SK-N-SH (cell line): ENCODE measurements around the gene FMNL2. TPM values are rescaled to one million over a fixed set of nuclear protein-coding genes. Genes with fewer than 3 reads are reported as not detected.

Experiments
- CTCF ChIA-PET: fragments of 300-600, 350-600 bp; formaldehyde crosslinking; extraction: SDS; loops from one replicate; lab custom pipeline; 2021; lab: Yijun Ruan, JAX
- POLR2A ChIA-PET: fragments of 350-600 bp; sonication (Branson Sonifier 250); formaldehyde crosslinking; extraction: SDS; loops from one replicate; lab custom pipeline; 2020; ENCODE audit warnings: antibody characterized with exemption, inconsistent platforms; lab: Yijun Ruan, JAX
- DNase-seq: peaks from one replicate; pipeline ENCODE4 v3.0.0; 2012
- H2AFZ ChIP-seq: fragments of 200-600 bp; sonication (generic); 2 replicates; pipeline ENCODE4 v1.8.1; 2016; ENCODE audit warnings: antibody characterized with exemption, mild to moderate bottlenecking, low read depth
- H3F3A ChIP-seq: fragments of 200-600 bp; sonication (generic); replicated peaks from 2 replicates; pipeline ENCODE3; 2016; ENCODE audit warnings: antibody characterized with exemption, mild to moderate bottlenecking; ENCODE audit not compliant: insufficient read depth
- H3K27ac ChIP-seq, 2 experiments: fragments of 200-500 bp in 1 of 2; fragments of 200-600 bp in 1 of 2; sonication (Bioruptor generic) in 1 of 2; sonication (generic), shearing (Covaris generic) in 1 of 2; 2 replicates each; pipeline versions ENCODE4 v1.5.1 to v1.6.1; 2014 to 2016; ENCODE audit warnings: low read depth in 2 of 2, inconsistent platforms in 1 of 2, low read length in 1 of 2, mild to moderate bottlenecking in 1 of 2, mixed read lengths in 1 of 2
- H3K27me3 ChIP-seq: fragments of 200-600 bp; sonication (generic), shearing (Covaris generic); 2 replicates; pipeline ENCODE4 v1.6.1; 2016; ENCODE audit warnings: mixed run types; ENCODE audit not compliant: insufficient read depth
- H3K36me3 ChIP-seq, 2 experiments: fragments of 200-500 bp in 1 of 2; fragments of 200-600 bp in 1 of 2; sonication (Bioruptor generic) in 1 of 2; sonication (generic) in 1 of 2; replicated peaks in 1 of 2; 2 replicates each; pipeline versions ENCODE3 to v1.5.1; 2014 to 2016; ENCODE audit warnings: low read length in 1 of 2, mild to moderate bottlenecking in 1 of 2; ENCODE audit not compliant: insufficient read depth in 2 of 2, control insufficient read depth in 1 of 2
- H3K4me1 ChIP-seq, 2 experiments: fragments of 200-500 bp in 1 of 2; fragments of 200-600 bp in 1 of 2; sonication (Bioruptor generic) in 1 of 2; sonication (generic), shearing (Covaris generic) in 1 of 2; 2 replicates each; pipeline versions ENCODE4 v1.5.1 to v1.6.1; 2014 to 2016; ENCODE audit warnings: low read depth in 1 of 2, low read length in 1 of 2, mixed run types in 1 of 2; ENCODE audit not compliant: insufficient read depth in 2 of 2, control insufficient read depth in 1 of 2
- H3K4me2 ChIP-seq: fragments of 200-600 bp; sonication (generic), shearing (Covaris generic); 2 replicates; pipeline ENCODE4 v1.6.1; 2017; ENCODE audit warnings: mixed run types
- H3K4me3 ChIP-seq, 2 experiments: fragments of 200-500 bp in 1 of 2; fragments of 200-600 bp in 1 of 2; sonication (Bioruptor generic) in 1 of 2; sonication (generic), shearing (Covaris generic) in 1 of 2; 2 replicates each; pipeline versions ENCODE4 v1.5.1 to v1.8.1; 2014 to 2016; ENCODE audit warnings: low read depth in 2 of 2, inconsistent platforms in 1 of 2, low read length in 1 of 2, mild to moderate bottlenecking in 1 of 2, mixed read lengths in 1 of 2, moderate library complexity in 1 of 2
- H3K79me2 ChIP-seq: fragments of 200-600 bp; sonication (generic); 2 replicates; pipeline ENCODE4 v1.8.1; 2017; ENCODE audit warnings: mild to moderate bottlenecking; ENCODE audit not compliant: insufficient read depth
- H3K9ac ChIP-seq: fragments of 200-600 bp; sonication (generic); 2 replicates; pipeline ENCODE4 v1.6.1; 2017; ENCODE audit warnings: mixed run types
- H3K9me2 ChIP-seq: fragments of 200-600 bp; sonication (generic); 2 replicates; pipeline ENCODE4 v1.6.1; 2017; ENCODE audit warnings: mixed run types
- H3K9me3 ChIP-seq: fragments of 200-600 bp; sonication (generic); 2 replicates; pipeline ENCODE4 v1.6.1; 2017; ENCODE audit warnings: mixed run types, mild to moderate bottlenecking, moderate library complexity
- H4K20me1 ChIP-seq: fragments of 200-600 bp; sonication (generic); 2 replicates; pipeline ENCODE4 v1.6.1; 2017; ENCODE audit warnings: mild to moderate bottlenecking, mixed run types; ENCODE audit not compliant: insufficient read depth
- EP300 ChIP-seq, 2 experiments: IDR thresholded peaks; 2 replicates each; pipeline versions ENCODE4 v1.4.0 to v1.6.1; 2012; ENCODE audit warnings: borderline replicate concordance in 1 of 2, low read depth in 1 of 2, low read length in 1 of 2
- EZH2phosphoT487 ChIP-seq: fragments of 200-600 bp; sonication (generic); IDR thresholded peaks from 2 replicates; pipeline ENCODE4 v1.6.1; 2017; ENCODE audit warnings: low read depth, mixed run types, mild to moderate bottlenecking, antibody characterized with exemption, moderate library complexity, borderline replicate concordance
- GABPA ChIP-seq: IDR thresholded peaks from 2 replicates; pipeline ENCODE4 v1.4.0; 2012; ENCODE audit warnings: low read depth, mild to moderate bottlenecking
- NRF1 ChIP-seq: IDR thresholded peaks from 2 replicates; pipeline ENCODE4 v1.6.1; 2012; ENCODE audit warnings: low read depth, mild to moderate bottlenecking, low read length
- RAD21 ChIP-seq: IDR thresholded peaks from 2 replicates; pipeline ENCODE4 v1.6.1; 2012; ENCODE audit warnings: mild to moderate bottlenecking, low read length
- RCOR1 ChIP-seq: fragments of 150-350 bp; IDR thresholded peaks from 2 replicates; pipeline ENCODE4 v1.6.1; 2017; ENCODE audit warnings: antibody characterized with exemption, low read length
- REST ChIP-seq: IDR thresholded peaks from 2 replicates; pipeline ENCODE4 v1.6.1; 2012; ENCODE audit warnings: mild to moderate bottlenecking, low read depth, low read length, moderate library complexity
- RFX5 ChIP-seq: IDR thresholded peaks from 2 replicates; pipeline ENCODE4 v1.6.1; 2012; ENCODE audit warnings: mild to moderate bottlenecking, improper control_type of control experiment, low read length
- SIN3A ChIP-seq: IDR thresholded peaks from 2 replicates; pipeline ENCODE4 v1.6.1; 2012; ENCODE audit warnings: low read depth, mild to moderate bottlenecking, low read length, moderate library complexity, borderline replicate concordance
- SMC3 ChIP-seq: IDR thresholded peaks from 2 replicates; pipeline ENCODE4 v1.6.1; 2012; ENCODE audit warnings: low read depth, low read length, improper control_type of control experiment
- TEAD4 ChIP-seq: IDR thresholded peaks from 2 replicates; pipeline ENCODE4 v1.4.0; 2012; ENCODE audit warnings: mild to moderate bottlenecking, borderline replicate concordance; ENCODE audit not compliant: insufficient read depth
- ZBTB33 ChIP-seq: IDR thresholded peaks from 2 replicates; pipeline ENCODE4 v1.4.0; 2012; ENCODE audit warnings: low read depth, borderline replicate concordance
- WGBS: methylation state at CpG from one replicate; pipeline ENCODE4 v1.1.6; 2017; ENCODE audit warnings: low lambda C conversion rate; 5-methylcytosine and 5-hydroxymethylcytosine counted together
- polyA plus RNA-seq, 3 experiments: library from polyadenylated mRNA; depleted of rRNA; stranded (reverse); fragments of >200 nt; gene quantifications; 2 replicates each; pipeline ENCODE4 v1.2.3, GENCODE V29; 2012
- TF ChIP-seq, protein P1 (sequence below): IDR thresholded peaks from 2 replicates; pipeline ENCODE4; 2012

The FMNL2 gene
- polyA plus RNA-seq, 1 of the 3 experiments (the other 2 are of a cell fraction), result 14.5 TPM

DNA sequence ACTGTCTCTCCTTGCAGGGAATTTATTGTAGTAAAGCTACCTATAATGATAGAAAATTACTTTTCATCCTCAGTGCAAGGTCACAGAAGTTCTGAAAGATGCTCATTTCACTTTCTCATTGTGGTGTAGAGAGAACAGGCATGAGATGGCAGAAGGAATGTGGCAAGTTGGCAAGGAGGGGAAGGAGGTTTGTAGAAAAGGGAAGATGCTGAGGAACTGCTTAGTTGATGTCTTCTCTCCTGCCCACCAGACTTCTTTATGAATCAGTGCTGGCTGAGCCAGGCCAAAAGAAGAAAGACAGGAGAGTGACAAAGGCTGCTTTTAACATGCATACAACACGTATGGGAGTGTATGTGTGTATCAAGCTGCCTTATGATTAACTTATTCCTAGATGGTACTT is 217.9 kb downstream of the FMNL2 start:
- TF ChIP-seq ZBTB33 (no peak), NRF1 (no peak), RFX5 (no peak), RCOR1 (no peak), EP300 (IDR thresholded peaks at IDR 0.05; ENCODE audit: borderline replicate concordance in 1 of 2, low read depth in 1 of 2, low read length in 1 of 2) (no peak), SIN3A (no peak), REST (no peak), TEAD4 (no peak), EZH2phosphoT487 (no peak), GABPA (no peak), SMC3 (no peak), RAD21 (no peak)
- TF ChIP-seq, protein P1, sequence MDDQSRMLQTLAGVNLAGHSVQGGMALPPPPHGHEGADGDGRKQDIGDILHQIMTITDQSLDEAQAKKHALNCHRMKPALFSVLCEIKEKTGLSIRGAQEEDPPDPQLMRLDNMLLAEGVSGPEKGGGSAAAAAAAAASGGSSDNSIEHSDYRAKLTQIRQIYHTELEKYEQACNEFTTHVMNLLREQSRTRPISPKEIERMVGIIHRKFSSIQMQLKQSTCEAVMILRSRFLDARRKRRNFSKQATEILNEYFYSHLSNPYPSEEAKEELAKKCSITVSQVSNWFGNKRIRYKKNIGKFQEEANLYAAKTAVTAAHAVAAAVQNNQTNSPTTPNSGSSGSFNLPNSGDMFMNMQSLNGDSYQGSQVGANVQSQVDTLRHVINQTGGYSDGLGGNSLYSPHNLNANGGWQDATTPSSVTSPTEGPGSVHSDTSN, result no peak
- TF ChIP-seq, all 33 proteins: peak for 0
- no peaks in the 10 kb centered on the region for H4K20me1 ChIP-seq
- POLR2A ChIA-PET, result no interaction called here
- H3K4me3 ChIP-seq, result no peak overlapping the region
- no peak overlapping the region for H3K9ac ChIP-seq
- CTCF ChIA-PET, result interaction anchor here (0.6 to 1.4 kb wide), 2 partner anchors 83 to 377 kb away, joined by 3 to 4 read pairs; partner anchors contain the start of gene STAM2
- DNase-seq, result no peak
- no peaks in the 10 kb centered on the region for H3K9me3 ChIP-seq
- no peaks in the 10 kb centered on the region for H3K79me2 ChIP-seq
- H3K9me2 ChIP-seq, result no peaks in the 10 kb centered on the region
- H3K4me1 ChIP-seq, result peaks cover 0 to 5% of the 10 kb centered on the region in 2 experiments; a peak in 3 of 4 replicates
- no peak overlapping the region for H3K27ac ChIP-seq
- H3K36me3 ChIP-seq, result no peaks in the 10 kb centered on the region
- H3K27me3 ChIP-seq, result no peaks in the 10 kb centered on the region
- peaks cover 4% of the 10 kb centered on the region for H3F3A ChIP-seq
- 83% methylated on average over 1 of the region's 1 CpG for WGBS
- H3K4me2 ChIP-seq, result no peak overlapping the region
- no peak overlapping the region for H2AFZ ChIP-seq
